Parathyroid adenoma (tissue), 2 donors: Measurements from ENCODE around the gene CYP1A2.

ENCODE experiments used
- H2AFZ ChIP-seq: fragments of 300-600 bp; sonication (generic); one replicate; pipeline ENCODE4 v1.7.0; 2017; ENCODE audit warnings: antibody characterized with exemption, mild to moderate bottlenecking
- H3K27ac ChIP-seq: fragments of 300-600 bp; sonication (generic); one replicate; pipeline ENCODE4 v1.7.0; 2017
- H3K27me3 ChIP-seq: fragments of 300-600 bp; sonication (generic); one replicate; pipeline ENCODE4 v1.7.0; 2017; ENCODE audit warnings: low read length; ENCODE audit not compliant: control insufficient read depth, insufficient read depth
- H3K36me3 ChIP-seq: fragments of 300-600 bp; sonication (generic); one replicate; pipeline ENCODE4 v1.7.0; 2017; ENCODE audit warnings: low read length; ENCODE audit not compliant: control insufficient read depth, insufficient read depth
- H3K4me1 ChIP-seq: fragments of 300-600 bp; sonication (generic); one replicate; pipeline ENCODE4 v1.7.0; 2017; ENCODE audit warnings: control low read depth
- H3K4me2 ChIP-seq: fragments of 300-600 bp; sonication (generic); one replicate; pipeline ENCODE4 v1.7.0; 2017; ENCODE audit warnings: low read length
- H3K4me3 ChIP-seq: fragments of 300-600 bp; sonication (generic); one replicate; pipeline ENCODE4 v1.7.0; 2017; ENCODE audit warnings: low read depth, low read length
- H3K79me2 ChIP-seq: fragments of 300-600 bp; sonication (generic); one replicate; pipeline ENCODE4 v1.7.0; 2017; ENCODE audit warnings: control low read depth
- H3K9ac ChIP-seq: fragments of 300-600 bp; sonication (generic); one replicate; pipeline ENCODE4 v1.7.0; 2017; ENCODE audit warnings: mild to moderate bottlenecking
- H3K9me3 ChIP-seq: fragments of 300-600 bp; sonication (generic); one replicate; pipeline ENCODE4 v1.7.0; 2017; ENCODE audit warnings: low read length; ENCODE audit not compliant: control insufficient read depth
- TF ChIP-seq, protein P1 (sequence below): fragments of 300-600 bp; sonication (generic); IDR thresholded peaks from one replicate; pipeline ENCODE4 v1.7.0; 2017; ENCODE audit warnings: antibody characterized with exemption, mild to moderate bottlenecking
- donor health status: primary hyperparathyroidism.

Gene CYP1A2

GRCh38 chr15:74712311-74712710 lies 36.3 kb upstream of the CYP1A2 start:
- Histone ChIP-seq H3K79me2 (no peaks in the 10 kb centered on the region), H3K27me3 (no peaks in the 10 kb centered on the region), H3K9me3 (no peaks in the 10 kb centered on the region), H3K27ac (no peak overlapping the region), H3K9ac (no peak overlapping the region), H3K4me2 (no peak overlapping the region), H3K36me3 (no peaks in the 10 kb centered on the region), H3K4me1 (no peaks in the 10 kb centered on the region), H3K4me3 (no peak overlapping the region), H2AFZ (no peak overlapping the region)
- TF ChIP-seq, protein P1, sequence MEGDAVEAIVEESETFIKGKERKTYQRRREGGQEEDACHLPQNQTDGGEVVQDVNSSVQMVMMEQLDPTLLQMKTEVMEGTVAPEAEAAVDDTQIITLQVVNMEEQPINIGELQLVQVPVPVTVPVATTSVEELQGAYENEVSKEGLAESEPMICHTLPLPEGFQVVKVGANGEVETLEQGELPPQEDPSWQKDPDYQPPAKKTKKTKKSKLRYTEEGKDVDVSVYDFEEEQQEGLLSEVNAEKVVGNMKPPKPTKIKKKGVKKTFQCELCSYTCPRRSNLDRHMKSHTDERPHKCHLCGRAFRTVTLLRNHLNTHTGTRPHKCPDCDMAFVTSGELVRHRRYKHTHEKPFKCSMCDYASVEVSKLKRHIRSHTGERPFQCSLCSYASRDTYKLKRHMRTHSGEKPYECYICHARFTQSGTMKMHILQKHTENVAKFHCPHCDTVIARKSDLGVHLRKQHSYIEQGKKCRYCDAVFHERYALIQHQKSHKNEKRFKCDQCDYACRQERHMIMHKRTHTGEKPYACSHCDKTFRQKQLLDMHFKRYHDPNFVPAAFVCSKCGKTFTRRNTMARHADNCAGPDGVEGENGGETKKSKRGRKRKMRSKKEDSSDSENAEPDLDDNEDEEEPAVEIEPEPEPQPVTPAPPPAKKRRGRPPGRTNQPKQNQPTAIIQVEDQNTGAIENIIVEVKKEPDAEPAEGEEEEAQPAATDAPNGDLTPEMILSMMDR, result no peak

GRCh38 chr15:74716651-74717050 lies 32.0 kb upstream of the CYP1A2 start:
- TF ChIP-seq, protein P1, result no peak
- Histone ChIP-seq H3K27ac (no peak overlapping the region), H3K9me3 (no peaks in the 10 kb centered on the region), H3K27me3 (no peaks in the 10 kb centered on the region), H3K4me1 (no peaks in the 10 kb centered on the region), H3K9ac (no peak overlapping the region), H3K4me2 (no peak overlapping the region), H2AFZ (no peak overlapping the region), H3K4me3 (no peak overlapping the region), H3K79me2 (no peaks in the 10 kb centered on the region), H3K36me3 (no peaks in the 10 kb centered on the region)

GRCh38 chr15:74722591-74722990 lies 26.1 kb upstream of the CYP1A2 start:
- TF ChIP-seq, protein P1, result no peak

DNA sequence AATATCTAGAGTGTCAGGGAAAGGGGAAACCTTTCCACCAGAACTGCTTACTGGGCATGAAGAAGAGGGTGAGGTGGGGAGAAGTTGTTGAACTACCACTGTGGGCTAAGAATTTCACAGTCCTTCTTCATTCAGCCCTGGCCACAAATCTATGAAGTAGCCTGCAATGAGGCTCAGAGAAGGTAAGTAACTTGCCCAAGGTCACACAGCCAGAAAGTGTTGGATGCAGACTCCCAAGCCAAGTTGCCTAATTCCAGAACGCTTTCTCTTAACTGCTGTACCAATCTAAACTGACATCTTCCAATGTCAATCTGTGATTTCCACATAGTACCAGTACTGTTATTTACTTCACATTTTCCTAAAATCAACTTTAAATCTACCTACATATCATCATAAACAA lies 25.5 kb upstream of the CYP1A2 start:
- Histone ChIP-seq H3K9me3 (no peaks in the 10 kb centered on the region), H3K27ac (no peak overlapping the region), H3K36me3 (no peaks in the 10 kb centered on the region), H3K4me1 (no peaks in the 10 kb centered on the region), H3K4me3 (no peak overlapping the region), H3K4me2 (no peak overlapping the region), H3K79me2 (no peaks in the 10 kb centered on the region), H3K27me3 (no peaks in the 10 kb centered on the region), H3K9ac (no peak overlapping the region), H2AFZ (no peak overlapping the region)
- TF ChIP-seq, protein P1, result no peak

More at GRCh38 chr15:74722591-74722990, 26.1 kb upstream of the CYP1A2 start:
- H3K36me3 ChIP-seq, result no peaks in the 10 kb centered on the region
- H3K27me3 ChIP-seq, result no peaks in the 10 kb centered on the region
- no peaks in the 10 kb centered on the region for H3K79me2 ChIP-seq
- H3K9ac ChIP-seq, result no peak overlapping the region
- H3K4me1 ChIP-seq, result no peaks in the 10 kb centered on the region
- no peaks in the 10 kb centered on the region for H3K9me3 ChIP-seq
- H3K4me2 ChIP-seq, result no peak overlapping the region
- H3K27ac ChIP-seq, result no peak overlapping the region
- H2AFZ ChIP-seq, result no peak overlapping the region
- no peak overlapping the region for H3K4me3 ChIP-seq

DNA sequence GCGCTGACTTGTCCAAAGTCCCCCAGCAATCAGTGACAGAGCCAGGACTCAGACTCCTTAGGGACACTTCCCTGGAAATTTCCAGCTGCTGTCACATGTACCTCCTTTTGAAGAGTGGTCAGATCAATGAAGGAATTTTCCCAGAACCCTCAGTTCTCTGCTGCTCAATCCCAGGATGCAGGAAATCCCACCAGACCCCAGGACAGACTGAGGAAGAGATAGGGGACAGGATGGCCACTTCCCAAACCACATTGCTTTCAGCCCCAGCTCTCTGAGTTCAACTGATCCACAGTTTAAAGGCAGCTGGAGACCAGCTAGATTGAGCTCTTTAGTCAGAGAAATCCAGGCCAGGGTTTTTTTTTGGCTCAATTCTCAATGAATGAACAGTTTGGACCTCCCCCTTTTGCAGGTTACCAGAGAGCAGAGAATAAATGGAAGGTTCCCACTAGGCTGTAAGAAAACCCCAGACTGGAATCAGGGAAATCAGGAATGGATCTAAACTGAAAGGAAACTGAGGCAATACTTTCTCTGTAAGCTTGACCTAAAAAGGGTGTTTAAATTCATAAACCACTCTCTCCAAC lies 24.8 kb upstream of the CYP1A2 start:
- Histone ChIP-seq H2AFZ (no peak overlapping the region), H3K4me1 (no peaks in the 10 kb centered on the region), H3K9ac (no peak overlapping the region), H3K9me3 (no peaks in the 10 kb centered on the region), H3K4me3 (no peak overlapping the region), H3K27me3 (no peaks in the 10 kb centered on the region), H3K79me2 (no peaks in the 10 kb centered on the region), H3K27ac (no peak overlapping the region), H3K36me3 (no peaks in the 10 kb centered on the region), H3K4me2 (no peak overlapping the region)
- TF ChIP-seq, protein P1, result no peak
